ENCODE results near the gene BCR.

DNA sequence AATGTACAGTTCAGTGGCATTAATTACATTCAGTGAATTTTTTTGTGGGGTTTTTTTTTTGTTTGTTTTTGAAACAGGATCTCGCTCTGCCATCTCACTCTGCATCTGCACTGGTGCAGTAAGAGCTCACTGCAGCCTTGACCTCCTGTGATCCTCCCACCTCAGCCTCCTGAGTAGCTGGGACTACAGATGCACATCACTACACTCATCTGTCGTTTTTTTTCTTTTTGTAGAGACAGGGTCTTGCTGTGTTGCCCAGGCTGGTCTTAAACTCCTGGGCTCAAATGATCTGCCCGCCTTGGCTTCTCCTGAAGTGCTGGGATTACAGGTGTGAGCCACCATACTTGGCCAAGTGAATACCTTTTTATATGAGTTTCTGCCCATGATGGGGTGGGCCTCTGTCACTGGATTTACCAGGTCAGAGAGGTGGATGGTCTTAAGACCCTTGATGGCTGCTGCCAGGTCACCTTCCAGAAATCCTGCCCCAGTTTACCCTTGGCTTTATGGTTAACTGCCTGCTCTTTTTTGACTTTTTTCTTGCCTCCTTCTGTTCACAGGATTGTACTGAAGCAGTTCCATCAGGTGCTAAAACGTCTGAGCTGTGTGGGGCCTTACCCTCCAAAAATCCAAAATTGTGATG lies 22.6 kb downstream of the BCR start:
- TF ChIP-seq CREM (CRISPR knock-in tag; IDR thresholded peaks at IDR 0.05) (no peak), JUN (CRISPR knock-in tag; IDR thresholded peaks at IDR 0.05) (no peak), ZNF317 (CRISPR knock-in tag; IDR thresholded peaks at IDR 0.05; ENCODE audit: borderline replicate concordance, low read depth) (no peak), CTCF (IDR thresholded peaks at IDR 0.05) (no peak), CREB1 (CRISPR knock-in tag; IDR thresholded peaks at IDR 0.05) (no peak), SMAD3 (CRISPR knock-in tag; IDR thresholded peaks at IDR 0.05; ENCODE audit: borderline replicate concordance) (no peak), ELF4 (CRISPR knock-in tag; IDR thresholded peaks at IDR 0.05; ENCODE audit: low read depth) (no peak), NFYB (CRISPR knock-in tag; conservative IDR thresholded peaks at IDR 0.05; ENCODE audit: low read depth) (no peak), IRF2 (CRISPR knock-in tag; IDR thresholded peaks at IDR 0.05; ENCODE audit: borderline replicate concordance, low read depth) (no peak), ZNF423 (CRISPR knock-in tag; IDR thresholded peaks at IDR 0.05) (no peak), MAX (CRISPR knock-in tag; IDR thresholded peaks at IDR 0.05) (no peak)
- TF ChIP-seq, protein P1, sequence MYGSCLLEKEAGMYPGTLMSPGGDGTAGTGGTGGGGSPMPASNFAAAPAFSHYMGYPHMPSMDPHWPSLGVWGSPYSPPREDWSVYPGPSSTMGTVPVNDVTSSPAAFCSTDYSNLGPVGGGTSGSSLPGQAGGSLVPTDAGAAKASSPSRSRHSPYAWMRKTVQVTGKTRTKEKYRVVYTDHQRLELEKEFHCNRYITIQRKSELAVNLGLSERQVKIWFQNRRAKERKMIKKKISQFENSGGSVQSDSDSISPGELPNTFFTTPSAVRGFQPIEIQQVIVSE (CRISPR knock-in tag; IDR thresholded peaks at IDR 0.05; ENCODE audit: borderline replicate concordance) = no peak
- TF ChIP-seq, protein P2, sequence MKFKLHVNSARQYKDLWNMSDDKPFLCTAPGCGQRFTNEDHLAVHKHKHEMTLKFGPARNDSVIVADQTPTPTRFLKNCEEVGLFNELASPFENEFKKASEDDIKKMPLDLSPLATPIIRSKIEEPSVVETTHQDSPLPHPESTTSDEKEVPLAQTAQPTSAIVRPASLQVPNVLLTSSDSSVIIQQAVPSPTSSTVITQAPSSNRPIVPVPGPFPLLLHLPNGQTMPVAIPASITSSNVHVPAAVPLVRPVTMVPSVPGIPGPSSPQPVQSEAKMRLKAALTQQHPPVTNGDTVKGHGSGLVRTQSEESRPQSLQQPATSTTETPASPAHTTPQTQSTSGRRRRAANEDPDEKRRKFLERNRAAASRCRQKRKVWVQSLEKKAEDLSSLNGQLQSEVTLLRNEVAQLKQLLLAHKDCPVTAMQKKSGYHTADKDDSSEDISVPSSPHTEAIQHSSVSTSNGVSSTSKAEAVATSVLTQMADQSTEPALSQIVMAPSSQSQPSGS (CRISPR knock-in tag; IDR thresholded peaks at IDR 0.05; ENCODE audit: borderline replicate concordance, low read depth) = no peak
- TF ChIP-seq, protein P3, sequence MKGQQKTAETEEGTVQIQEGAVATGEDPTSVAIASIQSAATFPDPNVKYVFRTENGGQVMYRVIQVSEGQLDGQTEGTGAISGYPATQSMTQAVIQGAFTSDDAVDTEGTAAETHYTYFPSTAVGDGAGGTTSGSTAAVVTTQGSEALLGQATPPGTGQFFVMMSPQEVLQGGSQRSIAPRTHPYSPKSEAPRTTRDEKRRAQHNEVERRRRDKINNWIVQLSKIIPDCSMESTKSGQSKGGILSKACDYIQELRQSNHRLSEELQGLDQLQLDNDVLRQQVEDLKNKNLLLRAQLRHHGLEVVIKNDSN (CRISPR knock-in tag; IDR thresholded peaks at IDR 0.05) = no peak

Measured in WTC11 (cell line).